Forelimb muscle (tissue), 1 donor: ENCODE results near the gene ATF4. TPM values are rescaled to one million over a fixed set of nuclear protein-coding genes. Genes with fewer than 3 reads are reported as not detected.

Experiments used
- DNase-seq: peaks from one replicate; pipeline ENCODE4 v3.0.0-alpha.2; 2013; ENCODE audit warnings: low read depth
- polyA plus RNA-seq: library from polyadenylated mRNA; unstranded; fragments of 120-200 nt; gene quantifications from one replicate; pipeline ENCODE4 v1.2.1, GENCODE V29; 2013; ENCODE audit not compliant: insufficient read length

The ATF4 gene
- polyA plus RNA-seq, 1 donor = 358 TPM

DNA sequence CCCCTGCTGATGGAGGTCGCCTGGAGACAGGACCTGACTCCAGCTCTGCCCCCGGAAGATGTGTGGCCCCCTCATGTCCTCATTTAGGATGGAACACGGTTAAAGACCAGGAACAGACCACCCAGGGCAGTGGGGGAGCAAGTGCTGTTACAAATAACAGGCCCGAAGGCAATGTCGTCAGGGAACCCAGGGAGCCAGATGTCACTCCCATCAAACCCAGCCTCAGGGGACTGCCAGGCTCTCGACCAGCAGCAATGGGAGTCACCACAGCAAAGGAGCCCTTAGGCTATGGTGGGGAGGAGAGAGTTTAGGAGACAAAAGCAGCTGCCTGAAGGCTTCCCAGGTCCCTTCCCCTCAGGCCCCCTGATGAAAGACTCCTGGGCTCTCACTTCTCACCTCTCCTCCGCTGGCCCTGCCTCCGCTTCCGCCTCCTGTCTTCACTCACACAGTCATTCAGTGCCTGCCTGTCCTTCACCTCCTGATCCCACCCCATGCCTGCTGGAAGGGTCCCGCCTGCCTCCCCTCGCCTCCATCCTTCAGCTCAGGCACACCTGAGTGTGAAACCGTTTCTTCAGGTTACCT lies 7.8 kb downstream of the ATF4 start:
- DNase-seq = no peak

DNA sequence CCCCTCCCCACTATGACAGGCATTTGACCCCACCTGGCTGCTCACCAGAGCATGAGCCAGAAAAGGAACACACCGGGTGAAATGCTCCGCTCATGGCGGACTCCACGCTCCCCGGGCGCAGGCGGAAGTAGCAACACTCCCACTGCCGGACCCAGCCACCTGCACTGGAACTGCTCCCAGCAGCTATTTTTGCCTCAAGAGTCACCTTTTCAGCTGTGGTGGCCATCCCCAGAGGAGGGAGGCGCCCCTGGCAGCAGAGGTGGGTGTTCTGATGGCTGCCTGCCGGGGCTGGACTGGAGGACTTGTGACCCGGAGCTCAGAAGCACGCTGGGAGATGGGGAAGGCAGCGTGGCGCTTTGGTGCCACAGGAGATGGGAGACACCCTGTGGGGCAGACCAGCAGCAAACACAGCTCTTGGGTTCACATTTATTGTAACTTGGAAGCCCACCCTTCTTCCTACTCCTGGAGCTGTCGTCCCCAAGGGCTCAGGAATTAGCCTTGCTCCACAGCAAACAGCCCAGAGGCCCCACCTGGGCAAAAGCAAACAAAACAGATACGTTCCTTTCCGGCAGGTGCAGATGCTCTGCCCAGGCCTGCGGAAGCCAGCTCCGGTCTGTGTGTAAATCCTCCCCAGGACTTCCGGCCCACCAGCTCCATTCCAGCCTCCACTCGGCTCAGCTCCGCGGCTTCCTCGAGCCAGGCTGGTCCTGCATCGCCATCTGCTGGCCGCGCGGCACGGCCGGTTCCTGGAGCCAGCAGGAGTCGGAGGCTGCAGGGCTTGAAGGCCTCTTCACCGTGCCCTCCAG lies 8.5 kb downstream of the ATF4 start:
- DNase-seq = no peak

DNA sequence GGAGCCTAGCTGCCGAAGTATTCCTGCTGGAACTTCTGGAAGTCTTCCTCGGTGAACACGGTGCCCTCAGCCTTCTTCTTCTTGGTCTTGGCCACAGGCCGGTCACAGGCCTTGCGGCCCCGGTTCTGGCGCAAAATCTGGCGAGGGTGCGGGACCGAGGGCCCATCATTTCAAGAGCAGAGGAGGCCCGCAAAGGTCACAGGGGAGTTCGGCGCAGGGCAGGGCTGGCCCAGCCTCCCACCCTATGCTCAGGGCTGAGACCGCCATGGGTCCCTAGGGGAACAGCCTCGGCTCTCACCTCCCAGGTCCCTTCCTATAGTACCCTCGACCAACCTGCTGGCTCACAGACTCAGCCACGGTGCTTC lies 9.1 kb downstream of the ATF4 start:
- no peak for DNase-seq

DNA sequence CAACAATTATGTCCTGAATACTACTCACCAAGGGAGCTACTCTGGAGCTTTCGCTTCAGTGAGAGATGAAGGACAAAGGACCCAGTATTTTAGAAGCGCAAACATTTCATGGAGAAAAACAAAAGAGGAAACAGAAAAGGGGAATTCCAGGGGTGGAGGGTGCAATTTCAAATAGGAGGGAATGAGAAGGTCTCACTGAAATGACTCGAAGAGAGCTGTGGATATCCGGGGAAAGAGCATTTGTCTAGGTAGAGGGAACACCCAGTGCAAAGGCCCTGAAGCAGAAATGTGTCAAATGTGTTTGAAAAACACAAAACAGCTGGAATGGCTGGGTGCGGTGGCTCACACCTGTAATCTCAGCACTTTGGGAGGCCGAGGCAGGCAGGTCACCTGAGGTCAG lies 9.8 kb downstream of the ATF4 start:
- DNase-seq = no peak

DNA sequence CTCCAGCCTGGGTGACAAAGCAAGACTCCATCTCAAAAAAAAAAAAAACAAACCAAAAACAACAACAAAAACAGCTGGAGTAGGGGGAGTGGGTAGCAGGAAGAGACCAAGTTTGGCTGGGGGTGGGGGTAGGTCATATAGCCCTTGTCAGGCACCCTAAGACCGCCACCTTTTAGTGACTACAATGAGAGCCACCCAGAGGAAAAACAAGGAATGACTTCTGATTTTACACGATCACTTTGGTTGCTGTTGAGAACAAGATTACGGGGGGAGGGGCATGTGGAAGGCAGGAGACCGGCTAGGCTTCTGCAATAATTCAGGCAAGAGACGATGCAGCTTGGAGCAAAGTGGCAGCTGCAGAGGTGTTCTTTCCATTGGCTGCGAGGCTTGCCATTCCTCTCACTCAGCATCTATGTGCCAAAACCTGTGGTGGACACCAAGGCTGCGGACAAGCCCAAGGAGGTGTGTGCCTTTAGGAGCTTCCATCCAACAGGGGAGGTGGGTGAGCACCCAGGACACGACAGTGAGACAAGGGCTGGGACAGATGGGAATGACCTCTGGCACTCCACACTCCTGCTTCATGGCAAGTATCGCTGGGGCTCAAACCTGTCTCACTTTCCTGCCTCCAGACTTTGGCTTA lies 10.4 kb downstream of the ATF4 start:
- DNase-seq = no peak

DNA sequence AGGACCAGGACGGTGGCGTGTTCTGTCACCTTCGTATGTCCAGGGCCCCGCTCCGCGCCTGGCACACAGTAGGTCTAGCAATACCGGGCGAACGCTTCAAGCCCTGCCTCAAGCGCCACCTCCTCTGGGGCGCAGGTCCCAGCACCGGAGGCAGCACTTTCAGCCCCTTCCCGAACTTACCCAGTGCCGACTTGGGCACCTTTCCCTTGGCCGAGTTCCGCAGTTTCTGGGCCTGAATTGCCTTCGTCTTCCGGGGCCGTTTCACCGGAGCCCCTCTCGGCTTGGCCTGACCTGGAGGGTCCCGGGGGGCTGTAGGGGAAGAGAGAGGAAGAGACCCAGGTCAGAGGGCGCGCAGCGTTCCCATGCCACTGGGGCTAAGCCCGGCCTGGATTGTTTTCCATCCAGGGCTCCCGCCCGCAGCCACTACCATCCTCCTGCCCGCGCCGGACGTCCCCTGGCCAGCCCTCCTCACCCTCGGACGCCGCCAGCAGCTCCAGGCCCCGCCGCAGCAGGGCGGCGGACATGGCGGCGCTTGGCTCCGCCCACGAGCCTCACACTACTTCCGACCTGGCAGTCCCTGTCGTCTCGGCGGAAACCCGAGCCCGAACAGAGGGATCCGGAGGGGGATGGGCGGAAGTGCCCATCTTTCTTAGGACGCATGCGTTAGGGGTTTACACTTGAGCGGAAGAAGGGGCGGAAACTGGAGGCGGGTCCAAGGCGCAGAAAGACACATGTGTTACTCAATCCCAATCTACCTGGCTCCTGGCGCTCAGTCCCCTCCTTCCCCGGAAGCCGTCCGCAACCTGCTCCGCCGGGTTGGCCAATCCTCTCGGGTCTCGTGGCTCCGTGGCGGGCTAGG lies 12.1 kb downstream of the ATF4 start, which contains the start of gene RPS19BP1:
TSS of gene RPS19BP1 (minus strand) at position 534 of the 859 bp plus-strand sequence. CDS start at position 524, 10 bp downstream.
- DNase-seq = peak; percentile 99

DNA sequence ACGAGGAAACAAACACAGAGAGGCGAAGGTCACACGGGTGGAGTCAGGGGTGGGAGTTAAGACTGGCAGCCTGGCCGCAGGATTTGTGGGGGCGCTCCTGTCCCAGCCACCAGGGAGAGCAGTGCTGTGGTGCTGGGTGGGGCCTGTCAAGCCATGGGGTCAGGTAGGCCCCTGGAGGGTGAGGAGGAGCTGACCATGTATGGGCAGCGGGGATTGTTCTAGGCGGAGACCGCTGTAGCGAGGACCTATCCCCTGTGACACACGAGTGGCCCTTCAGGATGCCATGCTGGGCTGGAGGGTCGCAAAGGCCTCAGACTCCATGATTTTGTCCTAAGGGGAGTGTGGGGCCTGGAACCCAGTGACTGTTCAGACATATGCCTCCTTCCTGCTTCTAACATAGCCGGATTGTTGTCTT lies 13.7 kb downstream of the ATF4 start:
- DNase-seq = no peak

DNA sequence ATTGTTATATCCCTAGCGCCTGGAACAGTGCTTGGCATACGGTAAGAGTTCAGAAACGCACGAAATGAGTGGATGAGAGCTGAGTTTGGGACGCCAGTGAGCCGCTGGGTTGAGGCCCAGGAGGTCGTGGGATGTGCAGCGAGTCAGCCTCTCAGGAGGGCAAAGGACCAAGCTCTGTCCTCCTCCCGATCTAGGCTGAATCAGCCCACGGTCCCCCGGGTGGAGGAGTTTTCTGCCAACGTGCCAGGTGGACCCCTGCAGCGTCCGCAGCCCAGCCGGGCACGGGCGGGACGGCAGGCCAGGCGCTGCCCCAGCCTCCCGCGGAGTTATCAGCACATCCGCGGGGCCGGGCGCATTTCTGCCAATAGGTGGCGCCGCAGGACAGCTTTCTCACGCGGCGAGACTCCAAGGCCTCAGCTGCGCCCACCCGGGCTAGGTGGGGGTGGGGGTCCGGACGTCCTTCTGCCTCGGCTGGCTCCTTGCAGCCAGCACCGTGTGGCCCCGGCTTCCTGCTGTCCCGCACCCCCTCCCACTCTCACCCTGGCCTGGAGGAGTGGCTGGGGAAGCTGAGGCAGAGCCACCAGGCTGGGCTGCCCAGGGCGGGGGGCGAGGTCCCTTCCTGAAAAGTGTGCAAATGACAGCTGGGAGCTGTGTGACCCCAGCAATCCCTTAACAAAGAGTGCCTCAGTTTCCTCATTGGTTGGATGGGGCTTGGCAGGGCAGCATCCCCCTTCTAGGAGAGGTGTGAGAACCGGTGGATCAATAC lies 14.4 kb downstream of the ATF4 start:
- no peak for DNase-seq

DNA sequence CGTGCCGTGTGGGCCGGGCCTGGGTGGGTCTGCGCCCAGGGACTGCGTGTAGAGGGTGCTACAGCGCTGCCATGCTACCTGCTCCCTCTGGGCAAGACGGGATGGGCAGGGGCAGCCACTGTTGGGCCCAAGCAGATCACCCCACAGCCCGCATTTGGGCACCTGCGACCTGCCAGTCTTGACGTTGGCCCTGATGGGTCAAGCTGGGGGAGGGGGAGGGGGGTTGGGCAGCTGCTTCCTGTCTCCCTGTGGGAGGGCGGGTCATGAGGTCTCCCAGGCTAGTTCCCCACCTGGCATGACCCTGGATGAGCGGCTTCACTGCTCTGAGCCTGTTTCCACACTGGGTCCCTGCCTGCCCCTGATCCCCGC lies 15.0 kb downstream of the ATF4 start:
- DNase-seq = no peak

DNA sequence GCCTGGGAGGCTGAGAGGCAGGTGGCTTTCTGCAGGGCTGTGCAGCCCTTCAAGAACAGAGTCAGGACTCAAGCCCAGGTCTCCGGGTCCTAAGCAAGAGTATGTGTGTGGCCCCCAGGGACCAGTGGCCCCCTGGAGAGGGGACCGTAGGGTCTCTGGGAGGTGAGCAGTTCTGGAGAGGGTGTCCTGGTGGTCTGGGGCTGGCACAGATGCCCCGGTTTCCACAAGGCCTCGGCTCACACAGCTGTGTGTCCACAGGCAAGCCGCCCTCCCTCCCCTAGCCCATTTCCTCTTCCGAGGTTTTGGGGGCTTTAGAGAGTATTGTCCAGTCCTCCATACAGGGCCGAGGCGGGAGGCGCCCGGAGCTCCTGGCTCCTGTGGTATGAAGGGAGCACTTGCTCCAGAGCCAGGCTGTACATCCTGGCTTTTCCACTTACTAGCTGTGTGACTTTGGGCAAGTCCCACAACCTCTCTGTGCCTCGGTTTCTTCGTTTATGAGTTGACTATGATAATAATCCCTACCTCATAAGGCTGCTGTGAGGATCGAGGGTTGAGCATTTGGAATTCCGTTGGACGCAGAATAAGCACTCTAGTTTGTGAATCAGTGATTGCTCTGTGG lies 15.6 kb downstream of the ATF4 start:
- DNase-seq = no peak

DNA sequence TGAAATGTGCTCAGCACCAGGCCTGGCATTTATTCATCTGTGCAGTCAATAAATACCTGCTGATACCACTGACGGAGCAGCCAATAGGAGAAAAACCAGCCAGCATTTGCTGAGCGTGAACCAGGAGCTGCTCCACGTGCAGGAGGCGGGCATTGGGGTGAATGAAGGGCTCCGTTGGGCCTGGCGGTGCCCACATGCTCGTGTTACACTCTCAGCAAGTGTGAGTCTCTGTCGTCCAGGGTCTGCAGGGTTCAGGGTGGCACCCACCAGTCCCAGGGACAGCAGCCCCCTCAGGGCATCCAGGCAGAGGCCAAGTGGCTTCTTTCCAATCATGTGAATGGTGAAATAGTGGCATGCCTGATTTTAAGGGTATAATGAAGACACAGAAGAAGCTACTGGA lies 16.3 kb downstream of the ATF4 start:
- DNase-seq = no peak

DNA sequence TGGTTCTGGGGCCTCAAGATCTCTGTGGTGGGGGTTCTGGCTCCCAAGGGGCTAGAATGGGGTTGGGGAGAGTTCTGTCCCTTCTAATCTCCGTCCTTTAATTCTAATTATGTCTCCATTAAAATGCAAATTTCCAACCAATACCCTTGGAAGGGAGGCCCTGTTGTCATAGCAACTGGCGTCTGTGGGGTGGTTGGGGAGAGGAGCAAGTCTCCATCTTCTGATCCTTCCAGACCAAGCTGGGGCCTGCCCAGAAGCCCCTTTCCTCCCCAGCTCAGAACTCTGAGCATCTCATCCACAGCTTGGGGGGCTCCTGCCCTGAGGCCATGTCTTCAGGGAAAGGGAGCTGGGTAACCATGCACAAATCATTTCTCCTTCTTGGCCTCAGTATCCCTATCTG lies 17.6 kb downstream of the ATF4 start:
- no peak for DNase-seq

DNA sequence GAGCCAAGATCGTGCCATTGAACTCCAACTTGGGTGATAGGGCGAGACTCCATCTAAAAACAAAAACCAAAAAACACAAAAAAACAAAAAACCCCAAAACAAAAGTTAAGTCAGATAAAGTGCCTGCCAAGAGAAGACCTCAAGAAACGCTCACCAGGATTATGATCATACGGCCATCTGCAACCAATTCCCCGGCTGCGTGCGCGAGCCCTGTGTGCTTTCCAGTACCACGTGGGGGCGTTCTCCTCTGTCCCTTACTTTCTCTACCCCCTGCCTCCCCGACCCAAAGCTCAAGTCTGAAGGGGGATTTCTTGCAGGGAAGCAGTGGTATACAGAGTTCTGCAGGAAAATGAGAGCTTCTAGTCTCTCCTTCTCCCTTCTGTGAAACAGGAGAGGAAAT lies 22.7 kb downstream of the ATF4 start:
- no peak for DNase-seq

DNA sequence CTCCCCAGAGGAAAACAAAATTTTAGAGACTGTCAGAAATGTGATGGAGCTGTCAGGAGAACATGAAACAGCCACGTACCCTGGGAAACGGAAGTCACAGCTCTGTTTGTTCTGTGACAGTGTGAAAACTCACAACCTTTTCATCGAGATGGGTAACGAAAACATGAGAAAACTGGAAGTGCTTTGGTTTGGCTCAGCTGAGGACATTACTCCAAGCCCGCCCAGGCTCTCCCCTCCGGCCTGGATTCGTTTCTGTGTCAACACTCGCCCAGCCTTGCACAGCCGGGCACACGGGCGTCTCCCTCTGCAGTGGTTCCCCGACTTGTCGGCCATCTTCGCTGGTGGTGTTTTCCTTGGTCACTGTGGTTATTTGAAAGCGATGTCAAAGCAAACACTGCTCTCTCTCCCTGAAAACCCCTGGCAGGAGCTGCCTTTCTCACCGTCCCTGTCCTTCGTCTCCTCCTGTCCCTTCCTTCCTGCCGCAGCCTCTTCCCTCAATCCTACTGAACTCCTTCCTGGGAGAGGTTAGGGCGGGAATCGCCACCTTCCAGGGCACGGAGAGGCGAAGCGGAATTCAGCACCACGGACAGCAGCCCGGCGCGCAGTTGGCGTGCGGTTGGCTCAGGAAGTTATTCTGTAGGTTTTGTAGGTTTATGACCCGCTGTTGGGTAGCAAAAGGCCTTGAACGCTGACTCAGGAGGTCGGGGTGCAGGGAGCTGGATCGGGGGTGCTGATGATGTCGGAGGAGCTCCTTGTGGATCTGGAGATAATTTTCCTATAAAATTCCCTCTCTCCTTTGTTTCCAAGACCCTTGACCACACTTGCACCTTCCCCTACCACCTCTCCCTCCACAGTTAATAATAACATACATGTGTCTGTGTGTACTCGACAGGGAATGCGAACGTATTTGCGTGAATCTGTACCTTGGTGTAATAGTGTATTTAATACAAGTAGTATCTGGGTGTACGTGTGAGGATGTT lies 25.3 kb downstream of the ATF4 start:
- no peak for DNase-seq

DNA sequence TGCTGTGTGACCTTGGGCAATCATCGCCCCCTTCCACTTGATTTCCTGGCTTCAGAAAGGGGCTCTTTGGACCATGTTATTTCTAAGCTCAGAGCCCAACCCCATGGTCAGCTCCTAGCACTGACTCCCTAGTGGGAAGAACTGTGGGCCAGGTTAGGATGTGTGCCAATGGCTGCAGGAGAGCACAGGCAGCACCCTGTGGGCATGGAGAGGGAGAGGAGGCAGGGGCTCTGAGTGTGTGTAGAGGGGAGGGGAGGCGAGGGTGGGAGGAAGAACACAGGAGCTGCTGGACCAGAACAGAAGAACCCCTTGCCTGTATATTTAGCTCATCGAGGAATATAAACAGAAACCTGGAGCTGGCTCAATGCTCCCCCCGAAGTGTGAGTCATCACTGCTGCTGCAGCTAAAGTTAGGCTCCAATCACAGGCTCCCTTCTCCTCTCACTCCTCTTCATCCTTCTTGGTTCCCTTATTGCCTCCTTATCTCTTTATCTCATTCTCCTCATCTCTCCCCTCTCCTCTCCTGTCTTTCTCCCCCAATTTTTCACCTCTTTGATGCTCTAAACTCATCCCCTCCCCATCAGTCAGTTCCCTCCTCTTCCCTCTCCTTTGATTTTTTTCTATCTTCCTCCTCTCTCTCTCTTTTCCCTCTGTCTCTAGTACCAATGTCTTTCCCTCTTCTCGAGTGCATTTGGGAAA lies 26.7 kb downstream of the ATF4 start:
- no peak for DNase-seq

DNA sequence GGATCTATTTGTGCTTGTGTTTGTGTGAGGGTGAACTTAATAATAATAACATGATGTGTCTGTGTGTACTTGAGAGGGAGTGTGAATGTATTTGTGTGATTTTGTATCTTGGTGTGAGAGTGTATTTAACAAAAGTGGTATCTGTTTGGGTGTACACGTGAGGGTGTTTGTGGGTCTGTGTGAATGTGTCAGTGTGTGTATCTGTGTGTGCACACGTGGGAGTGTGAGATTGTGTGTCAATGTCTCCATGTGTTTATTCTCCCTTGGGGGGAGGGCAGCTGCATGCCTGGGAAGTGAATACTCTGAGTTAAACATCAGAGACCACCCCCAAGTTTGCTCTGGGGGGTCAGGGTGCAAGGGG lies 27.2 kb downstream of the ATF4 start:
- DNase-seq = no peak

DNA sequence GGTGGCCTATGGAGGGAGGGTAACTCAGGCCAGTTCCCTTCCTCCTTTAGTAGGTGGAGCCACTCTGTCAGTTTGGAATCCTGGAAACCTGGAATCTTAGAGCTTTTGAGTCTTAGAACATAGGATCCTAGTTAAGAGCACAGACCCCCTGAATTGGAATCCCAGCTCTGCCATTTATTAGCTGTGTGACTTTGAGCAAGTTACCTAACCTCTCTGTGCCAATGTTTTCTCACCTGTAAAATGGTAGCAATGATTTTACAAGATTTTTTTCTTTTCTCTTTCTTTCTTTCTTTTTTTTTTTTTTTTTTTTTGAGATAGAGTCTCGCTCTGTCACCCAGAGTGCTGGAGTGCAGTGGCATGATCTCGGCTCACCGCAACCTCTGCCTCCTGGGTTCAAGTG lies 33.1 kb downstream of the ATF4 start:
- no peak for DNase-seq

DNA sequence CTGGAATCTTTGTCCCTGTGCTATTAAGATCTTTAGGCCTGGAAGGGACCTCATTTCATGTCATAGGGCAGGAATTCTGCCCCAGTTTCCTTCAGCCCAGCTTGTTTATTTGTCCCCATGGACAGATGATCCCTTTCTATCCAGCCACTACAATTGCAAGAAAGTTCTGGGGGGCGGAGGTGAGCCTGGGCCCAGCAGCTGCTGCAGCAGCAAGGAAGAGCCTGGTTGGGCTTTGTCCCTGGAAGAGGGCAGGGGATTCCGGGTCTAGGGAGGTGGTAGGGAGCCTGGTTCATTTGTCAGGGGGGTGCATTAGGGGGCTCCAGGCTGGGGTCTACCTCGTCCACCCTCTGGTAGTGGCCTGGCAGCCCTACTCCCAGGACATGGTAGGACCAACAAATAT lies 33.8 kb downstream of the ATF4 start:
- DNase-seq = no peak
